Erythroblast (primary cell): Measurements from ENCODE around the gene SPSB3.

Source experiments
- DNase-seq, 2 experiments: peaks; one replicate each; lab custom pipeline; 2025; lab: John Stamatoyannopoulos, UW
- GATA1 ChIP-seq: IDR thresholded peaks from 2 replicates; pipeline ENCODE4 v1.6.1; 2011; ENCODE audit warnings: low read depth, mild to moderate bottlenecking, control low read depth, low read length, moderate library complexity
- POLR2A ChIP-seq: IDR thresholded peaks from 2 replicates; pipeline ENCODE4 v1.6.1; 2011; ENCODE audit warnings: mild to moderate bottlenecking, low read length

The SPSB3 gene

DNA sequence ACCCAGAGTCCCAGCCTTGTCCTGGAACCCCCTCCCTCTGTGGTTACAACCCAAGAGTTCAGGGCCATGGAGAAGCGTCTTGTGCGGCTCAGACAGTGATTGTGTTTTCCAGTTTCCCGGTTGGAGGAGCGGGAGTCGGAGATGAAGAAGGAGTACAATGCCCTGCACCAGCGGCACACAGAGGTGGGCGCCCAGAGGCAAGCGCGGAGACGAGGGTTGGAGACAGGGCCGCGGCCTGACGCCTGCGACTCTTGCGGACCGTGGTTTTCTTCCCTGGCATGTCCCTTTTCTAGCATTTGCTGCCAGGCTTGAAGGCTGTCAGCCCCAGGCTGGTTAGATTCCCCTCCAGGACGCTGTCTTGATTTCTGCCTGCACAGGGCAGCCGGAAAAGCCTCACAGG is 53.3 kb downstream of the SPSB3 start:
- DNase-seq = no peak
- TF ChIP-seq POLR2A = no peak
- no peak for TF ChIP-seq GATA1

DNA sequence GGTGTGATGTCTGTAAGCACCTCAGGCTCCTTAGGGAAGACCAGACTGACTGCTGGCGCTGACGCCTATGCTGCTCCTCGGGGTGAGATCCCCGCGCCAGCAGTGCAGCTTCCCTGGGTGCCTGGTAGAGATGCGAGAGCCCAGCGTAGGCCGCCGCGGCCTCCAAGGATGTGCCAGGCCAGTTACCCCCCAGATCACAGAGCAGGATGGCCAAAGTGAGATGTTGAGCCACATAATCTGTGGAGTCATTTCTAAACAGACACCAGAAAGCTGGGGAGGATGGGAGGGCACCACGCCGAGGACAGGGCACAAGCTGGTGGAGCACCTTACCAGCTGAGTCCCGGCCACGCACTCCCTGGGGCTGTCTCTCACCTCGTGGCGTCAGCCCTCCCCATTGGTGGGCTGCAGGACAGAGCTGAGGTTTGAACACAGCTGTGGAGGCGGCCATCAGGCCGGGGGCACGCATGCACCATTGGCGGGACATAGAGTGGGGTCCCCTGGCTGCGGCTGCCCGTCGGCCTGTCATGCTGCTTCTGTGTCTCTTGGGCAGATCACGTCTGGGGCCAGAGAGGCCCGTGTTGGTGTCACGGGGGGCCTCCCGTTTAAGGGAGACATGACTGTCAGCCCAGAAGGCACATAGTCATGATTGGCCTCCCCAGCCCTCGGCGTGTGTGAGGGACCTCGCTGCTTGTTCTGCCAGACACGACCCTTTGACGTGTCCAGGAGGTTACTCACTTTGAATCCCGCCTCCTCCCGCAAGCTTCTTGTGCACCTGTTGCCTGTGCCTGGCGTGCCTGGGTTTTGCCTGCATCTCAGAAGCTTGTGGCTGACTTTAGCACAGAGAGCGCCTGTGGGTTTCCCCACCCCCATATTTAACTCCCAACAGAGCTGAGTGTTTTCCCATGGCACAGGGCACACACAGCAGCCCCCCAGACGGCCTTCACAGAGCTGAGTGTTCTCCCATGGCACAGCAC is 54.4 kb downstream of the SPSB3 start:
- TF ChIP-seq POLR2A (no peak), GATA1 (no peak)
- DNase-seq = no peak
